KMS-11 (cell line): ENCODE measurements around the gene COL5A1.

Source experiments
- H2AFZ ChIP-seq: fragments of 200-600 bp; sonication (generic); 2 replicates; pipeline ENCODE4 v1.6.1; 2016; ENCODE audit warnings: antibody characterized with exemption, mixed run types, low read depth
- H3K27ac ChIP-seq: fragments of 200-600 bp; sonication (generic); 2 replicates; pipeline ENCODE4 v1.6.1; 2016; ENCODE audit warnings: mild to moderate bottlenecking, mixed run types
- H3K27me3 ChIP-seq: fragments of 200-600 bp; sonication (generic); 2 replicates; pipeline ENCODE4 v1.6.1; 2017; ENCODE audit warnings: mild to moderate bottlenecking, low read depth, mixed run types, moderate library complexity; ENCODE audit not compliant: insufficient read depth
- H3K36me3 ChIP-seq: fragments of 200-600 bp; sonication (generic); 2 replicates; pipeline ENCODE4 v1.6.1; 2017; ENCODE audit warnings: mild to moderate bottlenecking, mixed run types; ENCODE audit not compliant: insufficient read depth
- H3K4me1 ChIP-seq: fragments of 200-600 bp; sonication (generic); 2 replicates; pipeline ENCODE4 v1.6.1; 2016; ENCODE audit warnings: mild to moderate bottlenecking, low read depth, mixed run types; ENCODE audit not compliant: poor library complexity, severe bottlenecking
- H3K4me2 ChIP-seq: fragments of 200-600 bp; sonication (generic); 2 replicates; pipeline ENCODE4 v1.7.0; 2016; ENCODE audit warnings: mild to moderate bottlenecking, mixed run types
- H3K4me3 ChIP-seq: fragments of 200-600 bp; sonication (generic); IDR thresholded peaks from 2 replicates; pipeline ENCODE4 v1.6.1; 2017; ENCODE audit warnings: low read depth, low read length, mixed read lengths; ENCODE audit not compliant: insufficient read depth
- H3K79me2 ChIP-seq: fragments of 200-600 bp; sonication (generic); 2 replicates; pipeline ENCODE4 v1.6.1; 2016; ENCODE audit warnings: low read depth, mixed run types; ENCODE audit not compliant: insufficient read depth
- H3K9ac ChIP-seq: fragments of 200-600 bp; sonication (generic); 2 replicates; pipeline ENCODE4 v1.6.1; 2016; ENCODE audit warnings: mild to moderate bottlenecking, mixed run types
- H4K20me1 ChIP-seq: fragments of 200-600 bp; sonication (generic); 2 replicates; pipeline ENCODE4 v1.6.1; 2016; ENCODE audit warnings: mild to moderate bottlenecking, mixed run types; ENCODE audit not compliant: insufficient read depth
- TF ChIP-seq, protein P1 (sequence below): fragments of 200-600 bp; sonication (generic); conservative IDR thresholded peaks from 2 replicates; pipeline ENCODE4 v1.6.1; 2017; ENCODE audit warnings: low read depth, mild to moderate bottlenecking, antibody characterized with exemption, low read length, moderate library complexity, mixed read lengths

The COL5A1 gene

DNA sequence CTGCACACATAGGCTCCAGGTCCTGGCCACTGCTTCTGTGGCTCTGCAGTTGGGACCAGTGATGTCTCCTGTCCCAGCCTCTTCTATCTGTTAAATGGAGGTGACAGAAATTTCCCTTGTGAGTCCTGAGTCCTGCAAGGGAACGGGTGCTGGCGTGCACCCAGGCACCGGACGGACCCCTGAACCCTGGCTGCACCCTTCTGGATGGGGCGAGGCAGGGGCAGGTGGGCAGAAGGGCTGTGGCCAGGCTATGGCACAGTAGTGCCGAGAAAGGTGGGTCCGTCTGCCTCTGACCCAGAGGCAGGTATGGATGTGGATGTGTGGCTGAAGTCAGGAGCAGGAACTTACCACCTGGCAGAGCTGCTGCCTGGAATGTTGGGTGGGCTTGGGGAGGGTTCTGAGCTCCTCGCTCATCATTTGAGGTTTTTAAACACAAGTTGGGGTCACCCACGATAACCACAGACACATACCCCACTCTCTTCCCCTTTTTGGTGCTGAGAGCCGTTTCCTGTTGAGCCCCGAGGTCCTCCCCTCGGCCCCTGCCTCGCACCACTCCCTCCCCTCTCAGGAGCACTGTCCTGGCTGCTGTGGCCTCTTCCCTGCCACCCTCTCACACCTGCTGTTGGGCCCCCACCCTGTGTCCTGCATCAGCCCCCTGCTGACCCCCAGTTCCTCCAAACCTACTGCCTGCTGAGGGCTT lies 82.0 kb downstream of the COL5A1 start:
- Histone ChIP-seq H2AFZ (no peak overlapping the region), H3K4me3 (no peak overlapping the region), H3K36me3 (no peaks in the 10 kb centered on the region), H3K27ac (no peak overlapping the region), H3K4me1 (no peaks in the 10 kb centered on the region), H3K27me3 (peaks cover 28% of the 10 kb centered on the region), H4K20me1 (no peaks in the 10 kb centered on the region), H3K79me2 (no peaks in the 10 kb centered on the region), H3K4me2 (no peak overlapping the region), H3K9ac (no peak overlapping the region)
- TF ChIP-seq, protein P1, sequence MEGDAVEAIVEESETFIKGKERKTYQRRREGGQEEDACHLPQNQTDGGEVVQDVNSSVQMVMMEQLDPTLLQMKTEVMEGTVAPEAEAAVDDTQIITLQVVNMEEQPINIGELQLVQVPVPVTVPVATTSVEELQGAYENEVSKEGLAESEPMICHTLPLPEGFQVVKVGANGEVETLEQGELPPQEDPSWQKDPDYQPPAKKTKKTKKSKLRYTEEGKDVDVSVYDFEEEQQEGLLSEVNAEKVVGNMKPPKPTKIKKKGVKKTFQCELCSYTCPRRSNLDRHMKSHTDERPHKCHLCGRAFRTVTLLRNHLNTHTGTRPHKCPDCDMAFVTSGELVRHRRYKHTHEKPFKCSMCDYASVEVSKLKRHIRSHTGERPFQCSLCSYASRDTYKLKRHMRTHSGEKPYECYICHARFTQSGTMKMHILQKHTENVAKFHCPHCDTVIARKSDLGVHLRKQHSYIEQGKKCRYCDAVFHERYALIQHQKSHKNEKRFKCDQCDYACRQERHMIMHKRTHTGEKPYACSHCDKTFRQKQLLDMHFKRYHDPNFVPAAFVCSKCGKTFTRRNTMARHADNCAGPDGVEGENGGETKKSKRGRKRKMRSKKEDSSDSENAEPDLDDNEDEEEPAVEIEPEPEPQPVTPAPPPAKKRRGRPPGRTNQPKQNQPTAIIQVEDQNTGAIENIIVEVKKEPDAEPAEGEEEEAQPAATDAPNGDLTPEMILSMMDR = no peak

DNA sequence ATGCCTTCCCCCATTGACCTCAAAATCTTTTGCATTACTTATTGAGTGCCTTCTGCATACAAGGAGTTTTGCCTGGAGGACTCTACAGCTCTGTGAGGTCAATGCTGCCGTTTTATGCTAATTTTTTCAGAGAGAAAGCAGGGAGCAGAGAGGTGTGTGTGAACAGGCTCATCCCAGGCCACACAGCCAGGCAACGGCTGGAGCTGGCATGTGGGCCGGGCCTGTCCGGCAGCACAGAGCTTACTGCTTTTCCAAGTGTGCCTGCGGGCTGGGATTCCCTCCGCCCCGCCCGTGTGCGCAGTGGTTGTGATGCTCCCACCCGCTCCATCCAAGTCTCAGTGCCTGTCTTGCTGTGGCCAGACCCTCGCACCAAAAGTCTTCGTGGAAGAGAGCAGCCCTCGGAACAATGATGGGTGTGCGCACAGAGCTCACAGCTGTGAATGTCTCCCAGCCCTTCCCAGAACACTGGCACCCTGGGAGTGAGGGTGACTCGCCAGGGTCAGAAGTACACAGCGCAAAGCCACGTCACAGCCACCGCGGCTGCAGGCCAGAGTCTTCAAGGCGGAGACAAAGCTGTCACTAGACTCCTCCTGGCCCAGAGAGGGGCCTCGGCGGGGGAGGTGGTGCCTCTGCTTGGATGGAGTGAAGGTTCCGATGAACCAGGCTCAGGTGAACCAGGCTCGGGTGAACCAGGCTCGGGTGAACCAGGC lies 82.8 kb downstream of the COL5A1 start:
- H4K20me1 ChIP-seq = no peaks in the 10 kb centered on the region
- no peaks in the 10 kb centered on the region for H3K4me1 ChIP-seq
- H3K27ac ChIP-seq = no peak overlapping the region
- H2AFZ ChIP-seq = no peak overlapping the region
- no peaks in the 10 kb centered on the region for H3K36me3 ChIP-seq
- no peak overlapping the region for H3K9ac ChIP-seq
- no peak overlapping the region for H3K4me3 ChIP-seq
- H3K4me2 ChIP-seq = no peak overlapping the region
- TF ChIP-seq, protein P1 = no peak
- H3K27me3 ChIP-seq = peaks cover 28% of the 10 kb centered on the region
- H3K79me2 ChIP-seq = no peaks in the 10 kb centered on the region

DNA sequence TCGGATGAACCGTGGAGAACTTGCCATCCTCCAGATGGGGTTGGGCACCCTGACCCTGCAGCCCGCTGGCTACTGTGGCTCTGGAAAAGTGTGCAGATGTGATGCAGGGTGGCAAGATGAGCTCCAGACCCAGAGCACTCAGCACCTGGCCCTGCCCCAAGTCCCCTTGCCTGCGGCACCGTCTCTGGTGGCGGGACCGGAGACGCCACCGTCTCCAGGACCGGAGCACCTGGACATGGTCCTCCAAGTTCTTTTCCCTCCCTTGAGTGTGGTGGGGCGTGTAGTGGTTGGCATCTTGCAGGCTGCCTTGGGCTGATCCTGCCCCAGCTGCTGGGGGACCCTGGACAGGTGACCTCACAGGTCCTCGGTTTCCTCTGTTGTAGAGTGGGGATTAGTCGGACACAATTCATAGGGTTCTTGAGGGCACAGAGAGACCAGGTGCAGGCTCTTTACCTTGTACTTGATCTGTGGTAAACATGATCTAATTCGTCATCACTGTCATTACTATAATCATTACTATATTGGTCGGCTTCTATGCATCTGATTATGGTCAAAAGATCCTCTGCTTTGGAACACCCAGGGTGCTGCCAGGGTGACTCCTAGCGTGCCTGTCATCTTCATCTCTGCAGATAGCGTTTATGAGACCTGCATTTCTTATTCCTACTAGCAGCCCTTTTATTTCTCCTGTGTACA lies 83.5 kb downstream of the COL5A1 start:
- TF ChIP-seq, protein P1 = no peak
- H3K9ac ChIP-seq = no peak overlapping the region
- H3K4me3 ChIP-seq = no peak overlapping the region
- H3K27me3 ChIP-seq = peaks cover 28% of the 10 kb centered on the region
- no peak overlapping the region for H3K27ac ChIP-seq
- no peaks in the 10 kb centered on the region for H3K79me2 ChIP-seq
- H2AFZ ChIP-seq = no peak overlapping the region
- H3K36me3 ChIP-seq = no peaks in the 10 kb centered on the region
- no peaks in the 10 kb centered on the region for H3K4me1 ChIP-seq
- H4K20me1 ChIP-seq = no peaks in the 10 kb centered on the region
- no peak overlapping the region for H3K4me2 ChIP-seq

DNA sequence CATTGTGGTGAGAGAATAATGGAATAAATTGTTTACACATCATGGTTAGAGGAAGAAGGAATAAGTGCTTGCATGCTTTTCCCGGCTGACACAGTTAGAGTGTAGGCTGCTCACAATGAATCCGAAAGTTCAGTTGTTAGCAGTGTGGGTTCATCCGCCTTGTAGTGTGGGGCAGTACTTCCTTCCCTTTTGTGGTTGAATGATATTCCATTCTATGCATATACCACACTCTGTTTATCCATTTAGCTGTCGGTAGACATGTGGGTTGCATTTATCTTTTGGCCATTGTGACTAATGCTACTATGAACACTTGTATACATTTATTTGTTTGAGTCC lies 84.0 kb downstream of the COL5A1 start:
- Histone ChIP-seq H4K20me1 (no peaks in the 10 kb centered on the region), H3K4me2 (no peak overlapping the region), H3K79me2 (no peaks in the 10 kb centered on the region), H3K27ac (no peak overlapping the region), H3K36me3 (no peaks in the 10 kb centered on the region), H3K4me3 (no peak overlapping the region), H3K27me3 (peaks cover 28% of the 10 kb centered on the region), H2AFZ (no peak overlapping the region), H3K4me1 (no peaks in the 10 kb centered on the region), H3K9ac (no peak overlapping the region)
- TF ChIP-seq, protein P1 = no peak
